ENCODE measurements around the gene THSD7B.
"Not testable (repeated sequence)": the region's sequence is repeated elsewhere in the genome, so short reads cannot be mapped to it uniquely, and the experiment has no call there.

The THSD7B gene

DNA sequence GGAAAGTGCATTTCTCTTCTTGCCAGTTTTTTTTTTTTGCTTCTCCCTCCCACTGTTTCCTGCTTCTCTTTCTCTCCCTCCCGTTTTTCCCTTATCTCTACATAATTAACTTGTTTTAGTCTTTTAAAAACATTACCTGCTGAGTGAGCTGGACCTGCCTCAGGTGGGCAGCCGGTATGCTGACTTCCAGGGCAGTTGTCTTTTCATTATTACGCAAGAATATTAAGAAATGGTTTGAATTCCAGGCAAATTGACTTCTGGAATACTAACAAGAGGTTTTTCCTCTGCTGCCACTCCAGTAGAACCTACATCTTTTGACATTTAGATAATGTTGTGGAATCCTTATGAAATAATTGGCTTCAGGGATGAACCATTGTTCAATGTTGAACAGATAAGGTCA, 161.8 kb downstream of the THSD7B start:
- no peaks in the 10 kb centered on the region for H3K27me3 ChIP-seq
- peak overlapping the region; percentile 2; the same call in 1 of the 2 replicates for H3K4me2 ChIP-seq
- H3K9ac ChIP-seq = no peak overlapping the region
- H3K9me3 ChIP-seq = no peaks in the 10 kb centered on the region
- H3K27ac ChIP-seq = no peak overlapping the region
- peaks cover 23% of the 10 kb centered on the region for H3K4me1 ChIP-seq
- H4K20me1 ChIP-seq = no peaks in the 10 kb centered on the region
- TF ChIP-seq Cebpa-rat (IDR thresholded peaks at IDR 0.05) = no peak; the same call in 1 of the 2 replicates
- H3K36me3 ChIP-seq = no peaks in the 10 kb centered on the region
- no peak overlapping the region for H3K4me3 ChIP-seq

DNA sequence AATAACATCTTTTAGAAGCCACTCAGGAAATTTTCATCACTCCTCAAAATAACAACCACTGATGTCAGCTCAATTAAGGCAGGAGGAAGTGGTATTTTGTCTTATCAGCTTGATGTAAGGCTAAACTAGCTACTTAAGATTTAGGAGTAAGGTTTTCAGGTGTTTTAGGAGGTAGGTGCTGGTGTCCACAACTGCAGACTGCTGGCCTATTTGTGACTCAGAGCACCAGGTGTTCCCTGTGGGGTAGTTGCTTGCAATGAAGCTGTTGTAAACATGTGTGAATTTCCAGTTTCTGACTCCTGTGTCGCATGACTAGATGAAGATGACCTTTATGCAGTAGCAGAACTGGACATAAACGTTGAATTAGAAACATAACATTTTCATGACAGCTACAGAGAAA, 164.2 kb downstream of the THSD7B start:
- H3K4me3 ChIP-seq = no peak overlapping the region
- H3K36me3 ChIP-seq = no peaks in the 10 kb centered on the region
- H3K4me2 ChIP-seq = peak overlapping the region; percentile 37
- TF ChIP-seq Cebpa-rat (IDR thresholded peaks at IDR 0.05) = no peak
- H3K4me1 ChIP-seq = peaks cover 23% of the 10 kb centered on the region
- H3K27ac ChIP-seq = no peak overlapping the region
- no peaks in the 10 kb centered on the region for H3K9me3 ChIP-seq
- H3K27me3 ChIP-seq = no peaks in the 10 kb centered on the region
- no peaks in the 10 kb centered on the region for H4K20me1 ChIP-seq
- no peak overlapping the region for H3K9ac ChIP-seq

DNA sequence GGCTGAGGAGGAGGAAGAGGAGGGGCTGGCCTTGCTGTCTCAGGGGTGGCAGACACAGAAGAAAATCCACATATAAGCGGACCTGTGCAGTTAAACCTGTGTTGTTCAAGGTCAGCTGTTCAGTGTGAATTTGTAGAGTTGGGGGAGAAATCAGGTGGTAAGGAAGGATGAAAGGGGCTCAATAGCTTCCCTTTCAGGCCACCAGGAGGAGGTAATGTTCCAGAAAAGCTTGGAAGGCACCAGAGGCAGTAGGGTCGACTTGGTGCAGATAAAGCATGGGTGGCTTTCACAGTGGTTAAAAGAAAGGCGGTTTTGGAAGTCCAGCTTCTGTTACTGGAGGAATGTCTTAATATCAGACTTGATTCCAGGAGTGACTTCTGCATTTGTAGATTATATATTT, 167.4 kb downstream of the THSD7B start:
- Histone ChIP-seq H4K20me1 (no peaks in the 10 kb centered on the region), H3K27me3 (no peaks in the 10 kb centered on the region), H3K36me3 (no peaks in the 10 kb centered on the region), H3K4me2 (no peak overlapping the region), H3K4me3 (no peak overlapping the region), H3K9ac (no peak overlapping the region), H3K4me1 (peaks cover 17% of the 10 kb centered on the region), H3K9me3 (no peaks in the 10 kb centered on the region), H3K27ac (no peak overlapping the region)
- TF ChIP-seq Cebpa-rat (IDR thresholded peaks at IDR 0.05) = no peak

GRCh38 chr2:136935119-136935518, 169.8 kb downstream of the THSD7B start:
- Histone ChIP-seq H3K9ac (no peak overlapping the region), H3K4me2 (no peak overlapping the region), H3K27ac (no peak overlapping the region), H3K36me3 (no peaks in the 10 kb centered on the region), H3K27me3 (no peaks in the 10 kb centered on the region), H3K9me3 (no peaks in the 10 kb centered on the region), H4K20me1 (no peaks in the 10 kb centered on the region), H3K4me1 (peaks cover 1% of the 10 kb centered on the region), H3K4me3 (no peak overlapping the region)
- TF ChIP-seq Cebpa-rat (IDR thresholded peaks at IDR 0.05) = no peak

- H3K4me2 ChIP-seq = no peak overlapping the region
- no peaks in the 10 kb centered on the region for H3K36me3 ChIP-seq
- H4K20me1 ChIP-seq = no peaks in the 10 kb centered on the region
- H3K27ac ChIP-seq = no peak overlapping the region
- H3K9me3 ChIP-seq = no peaks in the 10 kb centered on the region
- no peak for TF ChIP-seq Cebpa-rat (IDR thresholded peaks at IDR 0.05)
- H3K27me3 ChIP-seq = no peaks in the 10 kb centered on the region
- H3K9ac ChIP-seq = no peak overlapping the region
- no peaks in the 10 kb centered on the region for H3K4me1 ChIP-seq
- no peak overlapping the region for H3K4me3 ChIP-seq
Measured at GRCh38 chr2:136956050-136956449, 190.7 kb downstream of the THSD7B start.

GRCh38 chr2:136957044-136957443, 191.7 kb downstream of the THSD7B start:
- Histone ChIP-seq H3K9me3 (no peaks in the 10 kb centered on the region), H3K4me3 (no peak overlapping the region), H3K27me3 (no peaks in the 10 kb centered on the region), H3K4me2 (no peak overlapping the region), H3K9ac (no peak overlapping the region), H4K20me1 (no peaks in the 10 kb centered on the region), H3K4me1 (no peaks in the 10 kb centered on the region), H3K36me3 (no peaks in the 10 kb centered on the region), H3K27ac (no peak overlapping the region)
- no peak for TF ChIP-seq Cebpa-rat (IDR thresholded peaks at IDR 0.05)

- Histone ChIP-seq H3K27me3 (no peaks in the 10 kb centered on the region), H4K20me1 (no peaks in the 10 kb centered on the region), H3K4me2 (no peak overlapping the region), H3K9ac (no peak overlapping the region), H3K27ac (no peak overlapping the region), H3K4me3 (no peak overlapping the region), H3K4me1 (no peaks in the 10 kb centered on the region), H3K36me3 (no peaks in the 10 kb centered on the region), H3K9me3 (no peaks in the 10 kb centered on the region)
- no peak for TF ChIP-seq Cebpa-rat (IDR thresholded peaks at IDR 0.05)
Measured at GRCh38 chr2:136962105-136962725, 196.9 kb downstream of the THSD7B start.

DNA sequence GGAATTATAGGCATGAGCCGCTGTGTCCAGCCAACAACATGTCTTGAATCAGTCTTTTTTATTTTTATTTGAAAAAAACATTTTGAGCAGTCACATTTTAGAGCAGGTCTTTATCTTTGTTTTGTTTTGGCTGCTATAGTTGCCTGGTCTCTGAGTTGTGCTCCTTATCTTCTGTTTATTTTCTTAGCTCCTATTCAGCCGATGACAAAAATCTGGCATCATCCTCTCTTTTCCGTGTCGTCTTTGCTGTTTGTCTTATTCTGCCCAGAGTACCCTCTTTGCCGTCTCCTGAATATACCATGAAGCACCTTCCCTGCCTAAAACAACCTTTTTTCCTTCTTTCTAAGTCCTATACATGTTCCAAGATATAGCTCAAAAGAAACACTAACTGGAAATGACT, 201.1 kb downstream of the THSD7B start:
- no peaks in the 10 kb centered on the region for H3K4me1 ChIP-seq
- H3K27ac ChIP-seq = no peak overlapping the region
- no peaks in the 10 kb centered on the region for H3K27me3 ChIP-seq
- TF ChIP-seq Cebpa-rat (IDR thresholded peaks at IDR 0.05) = no peak
- no peak overlapping the region for H3K4me3 ChIP-seq
- H4K20me1 ChIP-seq = no peaks in the 10 kb centered on the region
- H3K9me3 ChIP-seq = no peaks in the 10 kb centered on the region
- no peak overlapping the region for H3K9ac ChIP-seq
- no peak overlapping the region for H3K4me2 ChIP-seq
- no peaks in the 10 kb centered on the region for H3K36me3 ChIP-seq

- Histone ChIP-seq H3K9me3 (no peaks in the 10 kb centered on the region), H3K4me3 (no peak overlapping the region), H3K36me3 (no peaks in the 10 kb centered on the region), H3K4me1 (no peaks in the 10 kb centered on the region), H3K4me2 (no peak overlapping the region), H3K27me3 (no peaks in the 10 kb centered on the region), H4K20me1 (no peaks in the 10 kb centered on the region), H3K27ac (no peak overlapping the region), H3K9ac (no peak overlapping the region)
- no peak for TF ChIP-seq Cebpa-rat (IDR thresholded peaks at IDR 0.05)
Measured at GRCh38 chr2:136980303-136980702, 215.0 kb downstream of the THSD7B start.

DNA sequence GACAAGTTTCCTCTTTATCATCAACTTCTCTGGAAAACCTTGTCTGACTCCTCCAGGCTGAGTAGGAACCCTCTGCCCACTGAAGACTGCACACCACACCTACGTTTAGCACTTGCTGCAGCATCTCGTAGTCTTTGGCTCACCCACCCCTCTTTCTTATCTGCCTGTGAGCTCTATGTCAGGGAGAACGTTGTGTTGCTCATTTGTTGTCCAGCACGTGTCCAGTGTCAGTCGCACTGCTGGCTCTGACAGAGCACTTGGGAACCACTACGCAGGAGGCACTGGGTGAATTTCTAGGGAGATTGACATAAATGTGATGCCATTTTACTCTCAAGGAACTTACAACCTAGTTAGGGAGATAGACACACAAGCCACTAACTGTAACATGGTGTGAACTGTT, 216.3 kb downstream of the THSD7B start:
- not testable (repeated sequence) for H3K4me1 ChIP-seq, H4K20me1 ChIP-seq, H3K4me2 ChIP-seq, H3K36me3 ChIP-seq, H3K4me3 ChIP-seq, H3K27me3 ChIP-seq, H3K9me3 ChIP-seq, H3K9ac ChIP-seq, H3K27ac ChIP-seq

GRCh38 chr2:136985044-136985443, 219.7 kb downstream of the THSD7B start:
- Histone ChIP-seq H3K27me3 (no peaks in the 10 kb centered on the region), H3K4me2 (no peak overlapping the region), H3K4me3 (no peak overlapping the region), H3K36me3 (no peaks in the 10 kb centered on the region), H3K9me3 (no peaks in the 10 kb centered on the region), H3K9ac (no peak overlapping the region), H3K4me1 (no peaks in the 10 kb centered on the region), H4K20me1 (no peaks in the 10 kb centered on the region), H3K27ac (no peak overlapping the region)
- no peak for TF ChIP-seq Cebpa-rat (IDR thresholded peaks at IDR 0.05)
